CD4-positive, CD25-positive, alpha-beta regulatory T cell (primary cell): ENCODE measurements around the gene PCBP3. TPM values are rescaled to one million over a fixed set of nuclear protein-coding genes. Genes with fewer than 3 reads are reported as not detected.

Experiments
- ATAC-seq, 2 donors: fragments of 150-1000 bp; cut with Tn5 transposase; one replicate each; pipeline ENCODE4 v1.10.0; 2021; ENCODE audit warnings: low read depth in 2 of 2, moderate number of reproducible peaks in 2 of 2, moderate library complexity in 1 of 2
- DNase-seq, 3 donors: peaks; one replicate each; pipeline versions ENCODE4 v3.0.0 to v3.0.0-alpha.2; 2012 to 2022; ENCODE audit warnings: mixed read lengths in 1 of 3
- H3K27ac ChIP-seq: one replicate; pipeline ENCODE4 v1.7.0; 2013; ENCODE audit warnings: mild to moderate bottlenecking, low read length; ENCODE audit not compliant: insufficient read depth, poor library complexity, severe bottlenecking
- H3K27me3 ChIP-seq: one replicate; pipeline ENCODE4 v1.7.0; 2013; ENCODE audit warnings: low read length; ENCODE audit not compliant: control insufficient read depth, insufficient read depth
- H3K36me3 ChIP-seq: one replicate; pipeline ENCODE4 v1.7.0; 2013; ENCODE audit warnings: mild to moderate bottlenecking, low read length, moderate library complexity; ENCODE audit not compliant: control insufficient read depth, insufficient read depth
- H3K4me1 ChIP-seq: 2 replicates; pipeline ENCODE4 v1.7.0; 2013; ENCODE audit warnings: mild to moderate bottlenecking, low read length; ENCODE audit not compliant: insufficient read depth, control insufficient read depth, poor library complexity, severe bottlenecking
- H3K4me3 ChIP-seq: one replicate; pipeline ENCODE4 v1.7.0; 2013; ENCODE audit warnings: low read depth, mild to moderate bottlenecking, low read length, moderate library complexity
- H3K9me3 ChIP-seq, 2 experiments: 1 replicate in 1 of 2; 2 replicates in 1 of 2; pipeline ENCODE4 v1.7.0; 2013; ENCODE audit warnings: low read length in 2 of 2, mild to moderate bottlenecking in 1 of 2, moderate library complexity in 1 of 2; ENCODE audit not compliant: control insufficient read depth in 2 of 2
- H3K27ac Mint-ChIP-seq, 3 donors: one replicate each; pipeline ENCODE4 v1.8.0; 2020 to 2022; ENCODE audit warnings: mild to moderate bottlenecking in 3 of 3, mixed read lengths in 3 of 3, moderate library complexity in 2 of 3
- H3K27me3 Mint-ChIP-seq: one replicate; pipeline ENCODE4 v1.8.0; 2022; ENCODE audit warnings: mild to moderate bottlenecking, mixed read lengths
- H3K36me3 Mint-ChIP-seq: one replicate; pipeline ENCODE4 v1.8.0; 2020; ENCODE audit warnings: mixed read lengths
- H3K4me1 Mint-ChIP-seq, 4 donors: one replicate each; pipeline ENCODE4 v1.8.0; 2020 to 2022; ENCODE audit warnings: mixed read lengths in 4 of 4, mild to moderate bottlenecking in 1 of 4
- H3K4me3 Mint-ChIP-seq, 4 donors: one replicate each; pipeline ENCODE4 v1.8.0; 2020 to 2022; ENCODE audit warnings: mild to moderate bottlenecking in 4 of 4, mixed read lengths in 4 of 4, moderate library complexity in 3 of 4
- H3K9me3 Mint-ChIP-seq, 7 donors: one replicate each; pipeline ENCODE4 v1.8.0; 2020 to 2022; ENCODE audit warnings: mixed read lengths in 7 of 7, mild to moderate bottlenecking in 3 of 7, moderate library complexity in 2 of 7
- polyA plus RNA-seq, 4 donors: library from polyadenylated mRNA; unstranded; fragments of 300-500 nt; fragmentation: Illumina TruSeq; gene quantifications; one replicate each; pipeline ENCODE4 v1.2.3, GENCODE V29; 2021
- total RNA-seq: library from RNA; stranded (reverse); gene quantifications from one replicate; pipeline ENCODE4 v1.2.3, GENCODE V29; 2022

The PCBP3 gene
- total and polyA plus RNA-seq, 5 donors from 2014 or later: 0.72 to 5.3 (median 2.3) TPM

- H3K27me3 Mint-ChIP-seq: peaks cover 17% of the 10 kb centered on the region
- no peaks in the 10 kb centered on the region for H3K36me3 Mint-ChIP-seq
- H3K27ac Mint-ChIP-seq: no peak overlapping the region
- no peaks in the 10 kb centered on the region for H3K9me3 Mint-ChIP-seq
- Histone ChIP-seq H3K36me3 (no peaks in the 10 kb centered on the region), H3K27ac (no peak overlapping the region), H3K9me3 (no peaks in the 10 kb centered on the region), H3K4me1 (peaks cover 20% of the 10 kb centered on the region), H3K27me3 (no peaks in the 10 kb centered on the region), H3K4me3 (no peak overlapping the region)
- ATAC-seq: no peak
- peaks cover 5 to 26% (median 13%) of the 10 kb centered on the region in 4 donors for H3K4me1 Mint-ChIP-seq
- DNase-seq: no peak
- H3K4me3 Mint-ChIP-seq: no peak overlapping the region
These were observed 233.1 kb downstream of the PCBP3 start for GRCh38 chr21:45876381-45877170.

- H3K27me3 ChIP-seq: no peaks in the 10 kb centered on the region
- ATAC-seq: no peak
- H3K9me3 Mint-ChIP-seq: no peaks in the 10 kb centered on the region
- H3K4me3 Mint-ChIP-seq: no peak overlapping the region
- H3K4me1 ChIP-seq: peaks cover 20% of the 10 kb centered on the region
- DNase-seq: no peak
- peaks cover 5 to 29% (median 17%) of the 10 kb centered on the region in 4 donors for H3K4me1 Mint-ChIP-seq
- H3K4me3 ChIP-seq: no peak overlapping the region
- H3K9me3 ChIP-seq: no peaks in the 10 kb centered on the region
- no peak overlapping the region for H3K27ac Mint-ChIP-seq
- no peak overlapping the region for H3K27ac ChIP-seq
- no peaks in the 10 kb centered on the region for H3K36me3 Mint-ChIP-seq
- no peaks in the 10 kb centered on the region for H3K36me3 ChIP-seq
- H3K27me3 Mint-ChIP-seq: peaks cover 22% of the 10 kb centered on the region
These were observed 233.6 kb downstream of the PCBP3 start for GRCh38 chr21:45877171-45877438.

GRCh38 chr21:45877821-45878469, 234.4 kb downstream of the PCBP3 start:
- Mint-ChIP-seq H3K36me3 (no peaks in the 10 kb centered on the region), H3K27me3 (peaks cover 31% of the 10 kb centered on the region), H3K4me1 (peaks cover 5 to 32% (median 23%) of the 10 kb centered on the region in 4 donors), H3K9me3 (no peaks in the 10 kb centered on the region), H3K4me3 (no peak overlapping the region), H3K27ac (peak overlapping the region in 1 of 3 donors; percentile 20)
- Histone ChIP-seq H3K27me3 (no peaks in the 10 kb centered on the region), H3K36me3 (no peaks in the 10 kb centered on the region), H3K4me1 (peaks cover 20% of the 10 kb centered on the region), H3K4me3 (no peak overlapping the region), H3K9me3 (no peaks in the 10 kb centered on the region), H3K27ac (no peak overlapping the region)
- DNase-seq (no peak), ATAC-seq (no peak)

GRCh38 chr21:45880097-45881068, 236.9 kb downstream of the PCBP3 start:
- Histone ChIP-seq H3K36me3 (no peaks in the 10 kb centered on the region), H3K4me3 (no peak overlapping the region), H3K4me1 (peaks cover 28% of the 10 kb centered on the region), H3K27me3 (no peaks in the 10 kb centered on the region), H3K9me3 (no peaks in the 10 kb centered on the region), H3K27ac (no peak overlapping the region)
- Mint-ChIP-seq H3K27me3 (peaks cover 42% of the 10 kb centered on the region), H3K9me3 (peaks cover 0 to 2% (median 0%) of the 10 kb centered on the region in 7 donors), H3K4me1 (peaks cover 14 to 47% (median 37%) of the 10 kb centered on the region in 4 donors), H3K36me3 (no peaks in the 10 kb centered on the region), H3K4me3 (peak overlapping the region in 3 of 4 donors; percentile 17 to 70 (median 37)), H3K27ac (peak overlapping the region in 2 of 3 donors; percentile 81 to 87)
- DNase-seq (peak; percentile 37 to 77 (median 60)), ATAC-seq (peak; percentile 50 to 57)

DNA sequence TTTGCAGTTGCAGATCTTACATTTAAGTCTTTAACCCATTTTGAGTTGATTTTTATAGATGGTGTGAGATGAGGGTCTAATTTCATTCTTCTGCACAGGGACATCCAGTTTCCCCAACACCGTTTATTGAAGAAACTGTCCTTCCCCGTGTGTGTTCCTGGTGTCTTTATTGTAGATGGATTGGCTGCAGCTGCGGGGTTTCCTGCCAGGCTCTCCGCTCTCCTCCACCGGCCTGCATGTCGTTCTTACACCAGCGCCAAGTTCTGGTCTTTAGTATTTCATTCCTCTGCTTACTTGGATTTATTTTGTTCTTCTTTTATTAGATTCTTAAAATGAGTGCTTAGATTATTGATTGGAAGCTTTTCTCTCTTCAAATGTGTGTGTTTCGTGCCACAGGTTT, 239.1 kb downstream of the PCBP3 start:
- Mint-ChIP-seq H3K4me1 (peaks cover 21 to 67% (median 50%) of the 10 kb centered on the region in 4 donors), H3K27me3 (peaks cover 33% of the 10 kb centered on the region), H3K4me3 (peak overlapping the region in 1 of 4 donors; percentile 44), H3K27ac (no peak overlapping the region), H3K9me3 (peaks cover 0 to 3% (median 0%) of the 10 kb centered on the region in 7 donors), H3K36me3 (no peaks in the 10 kb centered on the region)
- H3K4me1 ChIP-seq: peaks cover 48% of the 10 kb centered on the region
- H3K36me3 ChIP-seq: no peaks in the 10 kb centered on the region
- ATAC-seq (no peak), DNase-seq (no peak)
- no peak overlapping the region for H3K4me3 ChIP-seq
- H3K9me3 ChIP-seq: no peaks in the 10 kb centered on the region
- H3K27me3 ChIP-seq: no peaks in the 10 kb centered on the region
- no peak overlapping the region for H3K27ac ChIP-seq

DNA sequence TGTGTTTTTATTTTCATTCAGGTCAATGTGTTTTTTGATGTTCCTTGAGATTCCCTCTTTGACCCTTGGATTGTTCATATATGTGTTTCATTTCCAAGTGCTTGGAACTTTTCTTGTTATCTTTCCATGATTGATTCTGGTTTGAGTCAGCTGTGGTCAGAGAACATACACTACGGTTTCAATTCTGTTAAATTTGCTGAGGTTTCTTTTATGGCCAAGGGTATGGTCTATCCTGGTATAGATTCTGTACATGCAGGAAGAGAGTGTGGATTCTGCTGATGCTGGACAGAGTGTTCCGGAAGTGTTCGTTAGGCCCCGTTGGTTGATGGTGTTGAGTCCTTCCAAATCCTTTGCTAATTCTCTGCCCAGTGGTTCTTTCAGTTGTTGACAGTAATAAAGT, 239.6 kb downstream of the PCBP3 start:
- H3K27me3 Mint-ChIP-seq: peaks cover 33% of the 10 kb centered on the region
- no peak overlapping the region for H3K27ac ChIP-seq
- no peak overlapping the region for H3K27ac Mint-ChIP-seq
- H3K4me3 Mint-ChIP-seq: peak overlapping the region in 1 of 4 donors; percentile 44
- H3K36me3 ChIP-seq: no peaks in the 10 kb centered on the region
- peaks cover 49% of the 10 kb centered on the region for H3K4me1 ChIP-seq
- H3K9me3 Mint-ChIP-seq: peaks cover 0 to 3% (median 0%) of the 10 kb centered on the region in 7 donors
- no peak overlapping the region for H3K4me3 ChIP-seq
- H3K4me1 Mint-ChIP-seq: peaks cover 21 to 71% (median 53%) of the 10 kb centered on the region in 4 donors
- ATAC-seq: no peak
- H3K36me3 Mint-ChIP-seq: no peaks in the 10 kb centered on the region
- no peaks in the 10 kb centered on the region for H3K9me3 ChIP-seq
- DNase-seq: no peak
- no peaks in the 10 kb centered on the region for H3K27me3 ChIP-seq

DNA sequence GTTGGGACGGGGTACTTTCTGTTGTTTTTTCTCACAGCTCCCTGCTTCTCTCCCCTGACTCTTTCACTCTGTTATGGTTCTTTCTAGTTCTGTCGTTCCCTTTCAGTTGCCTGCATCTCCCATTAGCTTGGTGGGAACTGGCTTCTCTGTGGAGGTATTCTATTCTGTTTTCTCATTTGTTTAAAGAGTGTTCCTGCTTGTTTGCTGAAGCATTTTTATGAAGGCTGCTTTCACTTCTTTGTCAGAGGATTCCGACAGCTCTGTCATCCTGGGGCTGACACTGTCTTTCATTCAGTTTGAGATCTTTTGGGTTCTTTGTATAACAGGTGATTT, 242.0 kb downstream of the PCBP3 start:
- Histone ChIP-seq H3K36me3 (no peaks in the 10 kb centered on the region), H3K9me3 (no peaks in the 10 kb centered on the region), H3K27me3 (no peaks in the 10 kb centered on the region), H3K4me1 (peaks cover 55% of the 10 kb centered on the region), H3K4me3 (peak overlapping the region; percentile 10), H3K27ac (no peak overlapping the region)
- Mint-ChIP-seq H3K4me3 (peak overlapping the region; percentile 40 to 78 (median 66)), H3K36me3 (no peaks in the 10 kb centered on the region), H3K9me3 (peaks cover 0 to 3% (median 0%) of the 10 kb centered on the region in 7 donors), H3K27ac (peak overlapping the region; percentile 50 to 93 (median 82)), H3K4me1 (peaks cover 16 to 81% (median 60%) of the 10 kb centered on the region in 4 donors), H3K27me3 (peaks cover 28% of the 10 kb centered on the region)
- ATAC-seq (no peak), DNase-seq (no peak)
